ENCODE measurements around the gene BICDL2. TPM values are rescaled to one million over a fixed set of nuclear protein-coding genes. Genes with fewer than 3 reads are reported as not detected.
A peak's percentile ranks its signal among the peaks of the same experiment; 100 is the strongest.
"Not testable (repeated sequence)": the region's sequence is repeated elsewhere in the genome, so short reads cannot be mapped to it uniquely, and the experiment has no call there.

BICDL2 gene
- total RNA-seq, 2 donors from 2014 or later: 0.10 TPM; not detected in 1

- intact Hi-C loops (cut with DNase I): loop anchor here in 1 of 2 donors (5.0 to 10.0 kb wide), 2 partner anchors 48 to 291 kb away; partner anchors contain the start of genes OR2C1 and ZNF205
- DNase-seq (ENCODE audit: low spot score): no peak
Observed at GRCh38 chr16:3066440-3066748, 29.6 kb upstream of the BICDL2 start.

DNA sequence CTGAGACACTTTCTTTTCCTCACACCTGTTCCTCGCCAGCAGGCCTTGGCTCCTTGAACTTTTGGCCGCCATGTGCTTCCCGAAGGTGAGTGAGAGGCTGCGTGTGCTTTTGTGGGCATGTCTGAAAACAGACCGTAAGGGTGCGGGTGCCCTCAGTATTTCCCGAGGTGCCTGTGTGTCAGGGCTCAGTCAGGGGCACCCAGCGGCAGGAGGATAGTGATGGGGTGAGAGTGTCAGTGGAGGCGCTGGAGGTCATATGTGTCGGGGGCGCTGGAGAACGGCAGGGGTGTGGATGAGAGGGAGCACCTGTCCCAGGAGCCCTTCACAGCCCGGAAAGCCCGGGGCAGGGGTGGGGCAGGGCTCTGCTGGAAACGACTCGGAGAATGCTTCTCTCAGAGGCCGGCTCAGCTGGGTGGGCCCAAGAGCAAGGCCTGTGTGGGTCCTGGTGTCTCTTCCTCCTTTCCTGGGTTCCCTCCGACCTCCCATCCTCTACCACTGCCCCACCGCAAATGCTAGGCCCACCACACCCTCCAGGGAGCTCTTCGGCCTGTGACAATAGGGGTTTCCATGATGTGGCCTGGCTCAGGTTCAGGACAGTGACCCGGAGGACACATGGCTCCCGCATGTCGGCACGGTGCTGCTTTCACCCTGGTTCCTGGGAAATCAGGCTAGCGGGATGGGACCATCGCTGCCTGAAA, 29.1 kb upstream of the BICDL2 start:
- intact Hi-C loops (cut with DNase I): loop anchor here in 1 of 2 donors (5.0 to 10.0 kb wide), 2 partner anchors 49 to 291 kb away; partner anchors contain the start of genes OR2C1 and ZNF205
- no peak for DNase-seq (ENCODE audit: low spot score)

DNA sequence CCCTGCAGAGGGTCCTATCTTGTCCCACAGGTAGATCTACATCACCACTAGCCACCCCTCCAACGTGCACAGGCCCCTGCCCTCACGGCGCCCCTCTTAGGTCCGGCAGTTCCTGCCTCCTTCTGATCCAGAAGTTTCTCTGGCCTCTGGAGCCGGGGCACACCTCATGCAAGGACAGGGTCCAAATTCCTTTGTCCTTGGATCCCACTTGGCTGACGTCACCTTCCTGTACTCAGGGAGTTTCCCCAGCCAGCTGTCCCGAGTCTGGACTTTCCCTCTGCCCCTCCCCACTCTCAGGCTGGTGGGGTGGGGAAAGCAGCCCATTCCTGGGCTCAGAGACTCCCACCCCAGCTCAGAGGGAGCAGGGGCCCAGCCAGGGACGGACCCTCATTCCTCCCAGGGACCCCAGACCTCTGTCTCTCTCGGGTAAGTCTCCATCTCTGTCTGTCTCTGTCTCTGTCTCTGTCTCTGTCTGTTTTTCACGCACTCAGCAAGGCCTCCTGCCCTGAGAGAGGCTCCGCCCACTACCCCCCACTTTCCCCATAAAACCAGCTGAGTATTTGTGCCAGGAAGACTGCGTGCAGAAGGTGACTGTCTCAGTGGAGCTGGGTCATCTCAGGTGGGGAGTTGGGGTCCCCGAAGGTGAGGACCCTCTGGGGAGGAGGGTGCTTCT, 28.5 kb upstream of the BICDL2 start, which contains the start of gene IL32:
TSS of gene IL32 (plus strand) at position 572 of the 673 bp plus-strand sequence. CDS start 172 bp downstream, outside the sequence.
- intact Hi-C loops (cut with DNase I): loop anchor here in 1 of 2 donors (5.0 to 10.0 kb wide), 2 partner anchors 50 to 292 kb away; partner anchors contain the start of genes OR2C1 and ZNF205
- no peak for DNase-seq (ENCODE audit: low spot score)

- DNase-seq (ENCODE audit: low spot score): no peak
- intact Hi-C loops (cut with DNase I): loop anchor here in 1 of 2 donors (5.0 to 10.0 kb wide), 2 partner anchors 51 to 98 kb away; partner anchors contain the start of gene ZNF205
Observed at GRCh38 chr16:3063625-3064386, 27.1 kb upstream of the BICDL2 start.

GRCh38 chr16:3062553-3062952, 25.8 kb upstream of the BICDL2 start:
- DNase-seq (ENCODE audit: low spot score): no peak
- intact Hi-C loops (cut with DNase I): loop anchor here in 1 of 2 donors (5.0 to 10.0 kb wide), 2 partner anchors 52 to 100 kb away; partner anchors contain the start of gene ZNF205

DNA sequence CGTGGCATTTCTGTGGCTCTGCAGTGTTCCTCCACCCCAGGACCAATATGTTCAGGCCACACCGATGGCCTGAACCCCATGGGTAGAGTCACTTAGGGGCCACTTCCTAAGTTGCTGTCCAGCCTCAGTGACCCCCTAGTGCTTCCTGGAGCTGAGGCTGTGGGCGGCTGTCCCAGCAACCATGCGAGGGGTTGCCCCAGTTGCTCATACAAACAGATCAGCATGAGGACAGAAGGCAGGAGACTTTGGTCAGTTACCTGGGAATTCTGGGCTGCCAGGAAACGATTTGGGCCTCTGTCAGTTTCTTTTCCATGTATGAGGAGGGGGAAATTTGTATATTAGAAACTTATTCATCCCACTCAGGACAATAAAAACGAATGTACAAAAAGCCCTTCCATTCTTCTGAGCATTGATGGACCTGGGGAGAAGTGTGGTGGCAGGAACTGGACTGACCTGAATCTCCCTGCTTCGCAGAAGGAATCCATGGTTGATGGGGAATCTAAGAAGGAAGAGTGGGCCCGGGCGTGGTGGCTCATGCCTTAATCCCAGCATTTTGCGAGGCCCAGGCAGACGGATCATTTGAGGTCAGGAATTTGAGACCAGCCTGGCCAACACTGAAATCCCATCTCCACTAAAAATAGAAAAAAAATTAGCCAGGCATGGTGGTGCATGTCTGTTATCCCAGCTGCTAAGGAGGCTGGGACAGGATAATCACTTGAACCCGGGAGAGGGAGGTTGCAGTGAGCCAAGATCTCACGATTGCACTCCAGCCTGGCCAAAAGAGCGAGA, 23.8 kb upstream of the BICDL2 start:
- intact Hi-C loops (cut with DNase I): loop anchor here in 1 of 2 donors (5.0 to 10.0 kb wide), 2 partner anchors 54 to 102 kb away; partner anchors contain the start of gene ZNF205
- DNase-seq (ENCODE audit: low spot score): no peak

DNA sequence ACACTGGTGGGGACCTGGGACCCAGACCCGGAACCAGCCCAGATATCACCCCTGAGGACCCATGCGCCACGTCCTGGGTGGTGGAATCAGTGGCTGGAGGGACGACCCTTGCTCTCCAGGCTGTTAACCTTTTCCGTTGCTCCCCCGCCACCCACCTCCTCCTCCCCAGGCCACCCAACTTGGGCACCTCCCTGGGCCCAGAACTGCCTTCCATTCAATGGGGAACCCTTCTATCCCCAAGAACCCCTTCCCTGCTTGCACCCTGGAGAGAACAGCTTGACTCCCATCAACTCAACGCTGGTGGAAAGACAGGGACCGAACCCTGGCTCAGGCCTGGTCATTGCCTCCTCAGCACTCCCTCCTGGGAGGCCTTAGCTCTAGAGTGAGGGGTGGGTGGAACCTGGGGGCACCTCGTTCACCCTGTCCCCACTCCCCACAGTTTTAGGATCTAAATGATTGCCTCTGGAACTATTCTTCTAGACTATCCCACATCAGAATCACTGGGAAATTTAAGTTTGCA, 23.0 kb upstream of the BICDL2 start:
- intact Hi-C loops (cut with DNase I): loop anchor here (5.0 to 10.0 kb wide), 3 partner anchors 55 to 108 kb away; partner anchors contain the start of gene ZNF205 (in 1 of the 2)
- no peak for DNase-seq (ENCODE audit: low spot score)

DNA sequence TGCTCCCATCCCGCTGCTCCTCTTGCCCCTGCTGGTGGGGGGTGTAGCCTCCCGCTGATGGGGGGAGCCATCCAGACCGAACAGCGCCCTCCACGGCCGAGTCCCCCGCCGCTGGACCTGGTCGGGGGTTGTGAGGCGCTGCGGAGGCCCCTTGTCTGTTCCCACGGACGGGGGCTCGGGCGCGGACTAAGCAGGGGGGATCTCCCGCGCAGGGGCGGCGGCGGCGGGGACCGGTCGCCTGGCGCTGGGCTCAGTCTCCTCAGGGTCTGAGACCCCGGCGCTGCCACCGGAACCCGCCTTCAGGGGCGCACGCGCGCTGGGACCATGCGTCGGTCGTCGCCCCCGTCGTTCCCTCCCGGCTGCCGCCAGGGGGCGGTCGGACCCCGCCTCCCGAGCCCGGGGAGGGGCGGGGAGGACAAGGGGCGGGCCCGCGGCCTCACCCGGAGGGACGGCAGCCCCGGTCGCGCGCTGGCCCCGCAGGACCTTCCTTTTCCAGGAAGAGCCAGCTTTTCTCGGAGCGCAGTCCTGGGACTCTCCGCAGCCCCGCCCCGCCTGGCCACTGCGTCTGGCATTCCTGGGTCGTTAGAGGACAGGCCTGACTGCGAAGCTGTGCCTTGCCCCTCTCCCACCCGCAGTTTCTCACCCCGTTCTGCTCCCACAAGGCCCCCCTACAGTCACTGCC, 22.4 kb upstream of the BICDL2 start:
- intact Hi-C loops (cut with DNase I): loop anchor here in 1 of 2 donors (5.0 kb wide), 1 partner anchor 108 kb away; no protein-coding TSS in a partner anchor

GRCh38 chr16:3058139-3059030, 21.6 kb upstream of the BICDL2 start:
- intact Hi-C loops (cut with DNase I): loop anchor here in 1 of 2 donors (5.0 kb wide), 1 partner anchor 109 kb away; no protein-coding TSS in a partner anchor
- DNase-seq (ENCODE audit: low spot score): peak; percentile 90

More for the DNA sequence above, 22.4 kb upstream of the BICDL2 start:
- peak; percentile 96 for DNase-seq (ENCODE audit: low spot score)

DNA sequence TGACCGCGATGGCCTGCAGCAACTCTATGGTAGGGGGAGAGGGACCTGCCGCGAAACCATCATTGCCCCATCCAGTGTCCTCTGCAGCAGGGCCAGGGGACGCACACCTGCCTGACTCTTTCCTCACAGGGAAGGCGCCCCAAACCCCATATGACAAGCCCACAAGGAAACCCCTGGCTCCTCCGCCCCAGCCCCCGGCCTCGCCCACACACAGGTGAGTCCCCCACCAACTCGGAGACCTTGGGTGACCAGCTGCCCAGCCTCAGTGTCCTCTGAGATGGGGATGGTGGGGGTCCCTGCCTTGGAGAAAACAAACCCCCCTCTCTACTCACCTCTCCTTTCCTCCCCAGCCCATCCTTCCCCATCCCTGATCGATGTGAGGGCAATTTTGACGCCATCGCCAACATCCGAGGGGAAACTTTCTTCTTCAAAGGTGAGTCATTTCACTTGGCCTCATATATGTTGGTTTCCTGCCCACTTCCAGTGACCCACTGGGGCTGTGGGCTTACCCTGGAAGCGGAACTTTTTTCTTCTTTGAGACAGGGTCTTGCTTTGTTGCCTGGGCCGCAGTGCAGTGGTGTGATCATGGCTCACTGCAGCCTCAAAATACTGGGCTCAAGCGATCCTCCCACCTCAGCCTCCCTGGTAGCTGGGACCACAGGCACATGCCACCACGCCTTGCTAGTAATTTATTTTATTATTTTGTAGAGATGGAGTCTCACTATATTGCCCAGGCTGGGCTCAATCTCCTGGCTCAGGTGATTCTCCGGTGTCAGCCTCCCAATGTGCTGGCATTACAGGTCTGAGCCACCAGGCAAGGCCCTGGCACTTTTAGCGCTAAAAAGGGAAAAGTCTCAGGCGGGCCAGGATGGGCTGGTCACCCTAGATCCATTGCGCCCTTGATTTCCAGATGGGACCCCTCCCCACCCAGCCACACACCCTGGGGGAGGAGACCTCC, 20.7 kb upstream of the BICDL2 start:
- intact Hi-C loops (cut with DNase I): loop anchor here in 1 of 2 donors (5.0 kb wide), 1 partner anchor 110 kb away; no protein-coding TSS in a partner anchor
- DNase-seq (ENCODE audit: low spot score): no peak

- DNase-seq (ENCODE audit: low spot score): no peak
- intact Hi-C loops (cut with DNase I): loop anchor here in 1 of 2 donors (5.0 kb wide), 1 partner anchor 111 kb away; no protein-coding TSS in a partner anchor
Observed at GRCh38 chr16:3056336-3057180, 19.8 kb upstream of the BICDL2 start.

- intact Hi-C loops (cut with DNase I): loop anchor here in 1 of 2 donors (5.0 kb wide), 1 partner anchor 112 kb away; no protein-coding TSS in a partner anchor
Observed at GRCh38 chr16:3055734-3056115, 19.0 kb upstream of the BICDL2 start.

DNA sequence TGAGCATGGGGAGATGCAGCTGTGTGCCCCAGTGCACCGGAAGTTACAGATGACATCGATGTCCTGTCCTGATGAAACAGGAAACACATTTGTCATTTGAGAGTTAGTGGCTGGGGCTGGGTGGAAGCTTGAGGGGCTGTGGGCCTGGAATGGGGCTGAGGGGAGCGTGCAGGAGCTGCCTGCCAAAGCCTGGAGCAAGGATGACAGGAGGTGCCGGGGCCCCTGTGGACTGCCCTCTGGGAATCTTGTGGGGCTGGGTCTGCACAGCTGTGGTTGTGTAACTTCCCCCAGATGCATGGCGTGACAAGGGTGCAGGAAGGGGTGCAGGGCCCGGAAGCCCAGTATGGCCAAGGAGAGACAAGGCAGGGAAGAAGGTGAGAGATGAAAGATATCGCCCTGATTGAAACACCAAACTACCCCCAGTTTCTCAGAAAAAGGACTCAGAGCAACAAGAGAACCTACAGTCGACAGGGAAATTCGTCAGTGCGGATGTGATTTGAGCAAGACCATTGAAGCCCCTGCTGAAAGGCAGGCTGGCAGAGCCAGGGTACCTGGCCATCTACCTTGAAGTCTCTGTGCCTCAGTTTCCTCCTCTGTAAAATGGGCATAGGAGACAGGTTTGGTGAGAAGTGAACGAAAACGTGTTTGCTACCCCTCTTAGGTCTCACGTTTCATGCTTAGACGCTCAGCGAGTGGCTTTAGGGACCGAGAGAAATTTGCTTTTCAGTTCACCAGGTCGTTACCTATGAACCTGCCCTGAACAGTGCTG, 18.4 kb upstream of the BICDL2 start:
- no peak for DNase-seq (ENCODE audit: low spot score)
- intact Hi-C loops (cut with DNase I): loop anchor here in 1 of 2 donors (5.0 kb wide), 1 partner anchor 112 kb away; no protein-coding TSS in a partner anchor

More at GRCh38 chr16:3055734-3056115, 19.0 kb upstream of the BICDL2 start:
- not testable (repeated sequence) for DNase-seq (ENCODE audit: low spot score)

GRCh38 chr16:3053330-3053710, 16.6 kb upstream of the BICDL2 start:
- intact Hi-C loops (cut with DNase I); DNase-seq (ENCODE audit: low spot score): not testable (repeated sequence)

Measured in posterior vena cava (tissue), 2 donors.